IPS-11a (cell line): ENCODE data around the gene ANKFY1.
"Not testable (repeated sequence)": the region's sequence is repeated elsewhere in the genome, so short reads cannot be mapped to it uniquely, and the experiment has no call there.

Experiments used
- H3K4me3 ChIP-seq: one replicate; pipeline ENCODE4 v1.5.1; 2013; ENCODE audit warnings: low read depth, low read length, control low read depth

The ANKFY1 gene

DNA sequence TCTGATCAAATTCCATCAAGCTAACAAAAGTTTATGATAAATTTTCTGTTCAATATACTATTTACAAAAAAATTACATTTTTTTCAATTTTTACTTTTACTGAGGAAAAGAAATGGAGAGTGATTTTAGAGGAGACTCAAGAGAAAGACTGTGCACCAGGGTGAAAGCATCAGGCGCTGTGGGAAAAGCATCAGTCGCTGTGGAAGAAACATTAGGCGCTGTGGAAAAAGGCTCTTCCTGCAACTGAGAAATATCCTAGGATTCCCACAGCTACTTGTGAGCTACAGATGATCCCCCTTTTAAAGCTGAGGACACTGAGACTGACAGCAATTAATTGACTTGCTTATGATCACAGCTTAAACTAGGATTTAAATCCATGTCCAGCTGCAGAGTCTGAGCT, 4.9 kb downstream of the ANKFY1 start:
- no peak overlapping the region for H3K4me3 ChIP-seq

DNA sequence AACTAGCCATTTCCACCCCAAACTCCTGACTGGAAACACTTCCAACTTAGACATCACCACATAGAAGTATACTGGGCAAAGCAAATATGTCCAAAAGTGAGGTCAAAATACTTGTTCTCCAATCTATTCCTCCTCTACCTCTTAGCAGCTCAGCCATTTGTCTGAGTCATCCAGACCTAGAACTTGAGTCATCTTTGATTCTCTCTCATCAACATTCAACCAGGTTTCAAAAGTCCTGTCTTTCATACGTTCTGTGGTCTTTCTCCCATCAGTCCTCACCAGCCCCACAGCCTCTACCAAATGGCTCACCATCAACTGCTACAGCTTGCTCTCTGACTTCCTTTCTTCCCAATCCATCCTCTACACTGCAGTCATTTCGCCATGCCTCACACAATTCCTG, 6.8 kb downstream of the ANKFY1 start:
- H3K4me3 ChIP-seq, result no peak overlapping the region

DNA sequence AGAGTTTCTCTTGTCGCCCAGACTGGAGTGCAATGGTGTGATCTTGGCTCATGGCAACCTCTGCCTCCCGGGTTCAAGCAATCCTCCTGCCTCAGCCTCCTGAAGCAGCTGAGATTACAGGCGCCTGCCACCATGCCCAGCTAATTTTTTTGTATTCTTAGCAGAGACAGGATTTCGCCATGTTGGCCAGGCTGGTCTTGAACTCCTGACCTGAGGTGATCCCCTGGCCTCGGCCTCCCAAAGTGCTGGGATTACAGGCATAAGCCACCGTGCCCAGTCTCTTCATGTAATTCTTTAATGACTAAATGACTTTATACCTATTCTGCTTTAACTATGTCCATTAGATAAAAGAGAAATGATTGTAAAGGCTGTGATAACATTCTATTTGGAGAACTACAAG, 8.5 kb downstream of the ANKFY1 start:
- not testable (repeated sequence) for H3K4me3 ChIP-seq

DNA sequence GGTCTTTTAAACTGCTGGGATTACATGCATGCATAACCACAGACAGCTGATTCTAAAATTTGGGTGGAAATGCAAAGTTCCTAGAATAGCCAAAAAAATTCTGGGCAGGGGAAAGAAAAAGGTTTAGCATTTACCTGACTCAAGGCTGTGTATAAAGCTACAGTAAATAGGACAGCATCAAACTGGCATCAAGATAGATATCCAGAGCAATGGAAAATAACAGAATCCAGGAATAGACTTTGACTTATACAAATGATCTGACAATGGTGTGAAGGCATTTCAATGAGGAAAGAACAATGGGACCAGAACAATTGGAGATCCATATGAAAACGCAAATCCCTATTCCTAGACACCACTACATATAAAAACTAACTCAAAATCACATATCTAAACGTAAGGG, 12.9 kb downstream of the ANKFY1 start:
- H3K4me3 ChIP-seq, result no peak overlapping the region

DNA sequence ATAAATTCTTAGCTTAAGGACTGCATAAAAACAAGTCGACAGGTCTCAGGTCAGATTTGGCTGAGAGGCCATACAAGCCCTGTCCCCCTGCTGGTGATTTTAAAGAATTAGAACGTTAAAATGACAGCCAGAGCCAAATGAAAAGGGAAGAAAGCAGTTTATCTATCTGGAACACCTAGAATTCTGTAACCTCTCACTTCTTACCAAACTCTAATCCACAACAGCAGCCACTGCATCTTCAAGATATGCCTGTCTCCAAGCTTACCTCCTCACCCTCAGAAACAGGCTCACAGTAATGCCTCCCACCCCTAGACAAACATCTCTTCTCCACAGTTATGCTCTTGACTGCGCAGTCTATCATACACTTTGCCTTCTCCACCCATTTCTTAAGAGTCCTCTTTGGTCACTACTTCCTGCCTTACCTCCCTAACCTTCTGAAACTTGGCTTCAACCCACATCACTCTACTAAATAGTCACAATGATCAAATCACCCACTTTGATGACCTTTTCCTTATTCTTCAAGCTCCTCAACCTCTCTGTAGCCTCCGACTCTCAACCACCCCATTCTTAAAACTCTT, 14.2 kb downstream of the ANKFY1 start:
- H3K4me3 ChIP-seq, result no peak overlapping the region

DNA sequence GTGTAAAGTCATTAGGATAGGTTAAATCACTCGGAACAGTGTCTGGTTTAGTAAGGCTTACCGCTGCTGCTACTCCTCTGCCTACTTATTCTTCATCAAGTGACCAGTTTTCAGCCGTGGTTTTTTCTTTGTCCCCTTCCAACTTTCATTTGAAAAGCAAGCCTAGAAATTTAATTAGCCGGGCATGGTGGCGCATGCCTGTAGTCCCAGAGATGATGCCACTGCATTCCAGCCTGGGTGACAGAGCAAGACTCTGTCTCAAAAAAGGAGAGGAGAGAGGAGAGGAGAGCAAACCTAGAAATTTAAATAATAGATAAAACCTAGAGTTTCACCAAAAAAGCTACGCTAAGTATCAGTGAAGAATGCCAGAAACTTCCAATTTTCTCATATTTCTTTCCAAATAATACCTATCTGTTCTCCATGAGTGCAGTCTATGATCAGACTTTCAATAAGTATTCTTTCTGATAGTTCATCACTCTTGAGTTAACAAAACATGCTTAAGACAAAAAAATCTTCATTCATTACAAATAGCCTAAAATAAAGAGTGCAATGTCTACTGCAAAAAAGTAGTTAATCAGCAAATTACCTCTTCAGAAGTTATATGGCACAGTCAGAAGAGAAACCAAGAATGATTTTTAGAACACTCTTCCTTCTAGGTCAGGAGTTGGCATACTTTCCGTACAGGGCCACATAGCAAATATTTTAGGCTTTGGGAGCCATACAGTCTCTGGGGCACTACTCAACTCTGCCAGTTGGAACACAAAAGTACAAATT, 15.1 kb downstream of the ANKFY1 start:
- H3K4me3 ChIP-seq, result no peak overlapping the region

DNA sequence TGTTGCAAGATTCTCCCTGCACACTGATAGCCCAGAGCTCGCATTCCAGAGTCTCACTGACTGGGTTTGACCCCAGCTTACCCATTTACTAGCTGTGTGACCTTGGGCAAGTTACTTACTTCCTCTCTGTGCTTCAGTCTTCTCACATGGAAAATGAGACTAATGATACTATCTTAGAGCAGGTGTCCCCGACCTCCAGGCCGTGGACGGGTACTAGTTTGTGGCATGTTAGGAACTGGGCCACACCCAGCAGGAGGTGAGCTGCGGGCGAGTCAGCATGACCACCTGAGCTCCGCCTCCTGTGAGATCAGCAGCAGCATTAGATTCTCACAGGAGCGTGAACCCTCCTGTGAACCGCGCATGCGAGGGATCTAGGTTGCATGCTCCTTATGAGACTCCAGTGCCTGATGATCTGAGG, 15.8 kb downstream of the ANKFY1 start:
- H3K4me3 ChIP-seq, result no peak overlapping the region

DNA sequence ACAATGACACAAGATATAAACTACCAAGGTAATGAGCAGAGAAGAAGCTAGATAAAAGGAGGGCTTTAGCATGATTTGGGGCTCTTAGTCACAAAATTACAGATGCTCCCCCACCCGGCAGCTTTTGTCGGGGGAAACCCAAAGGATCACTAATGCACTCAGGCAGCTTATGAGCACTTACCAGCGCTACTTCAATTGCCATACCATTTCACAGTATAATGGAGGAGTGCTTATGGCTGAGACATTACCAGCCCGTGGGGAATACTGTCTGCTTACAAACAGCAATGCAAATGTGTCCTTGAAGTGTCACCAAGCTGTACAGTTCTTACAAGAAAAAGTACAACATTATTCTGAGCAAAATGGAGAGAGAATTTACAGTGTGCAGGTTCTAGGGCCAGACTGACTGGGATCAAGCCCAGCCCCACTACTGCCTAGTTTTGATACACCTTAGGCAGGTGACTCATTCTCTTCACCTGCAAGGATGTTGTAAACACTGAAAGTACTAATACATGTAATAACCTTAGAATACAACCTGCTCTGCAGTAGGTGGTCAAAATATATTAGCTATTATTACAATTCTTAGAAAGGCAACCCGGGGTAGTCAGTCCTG, 16.3 kb downstream of the ANKFY1 start:
- no peak overlapping the region for H3K4me3 ChIP-seq

DNA sequence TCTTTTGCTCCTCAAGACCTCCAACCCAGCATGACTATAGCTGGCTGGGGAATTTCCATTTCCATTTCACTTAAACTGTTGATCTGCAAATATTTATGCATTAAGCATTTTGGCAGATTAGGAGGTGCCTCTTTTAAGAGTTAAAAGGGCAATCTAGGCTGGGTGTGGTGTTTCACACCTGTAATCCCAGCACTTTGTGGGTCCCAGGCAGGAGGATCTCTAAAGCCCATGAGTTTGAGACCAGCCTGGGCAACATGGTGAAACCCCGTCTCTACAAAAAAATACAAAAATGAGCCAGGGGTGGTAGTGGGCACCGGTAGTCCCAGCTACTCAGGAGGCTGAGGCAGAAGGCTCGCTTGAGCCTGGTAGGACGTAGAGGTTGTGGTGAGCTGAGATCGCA, 17.1 kb downstream of the ANKFY1 start:
- H3K4me3 ChIP-seq, result no peak overlapping the region

DNA sequence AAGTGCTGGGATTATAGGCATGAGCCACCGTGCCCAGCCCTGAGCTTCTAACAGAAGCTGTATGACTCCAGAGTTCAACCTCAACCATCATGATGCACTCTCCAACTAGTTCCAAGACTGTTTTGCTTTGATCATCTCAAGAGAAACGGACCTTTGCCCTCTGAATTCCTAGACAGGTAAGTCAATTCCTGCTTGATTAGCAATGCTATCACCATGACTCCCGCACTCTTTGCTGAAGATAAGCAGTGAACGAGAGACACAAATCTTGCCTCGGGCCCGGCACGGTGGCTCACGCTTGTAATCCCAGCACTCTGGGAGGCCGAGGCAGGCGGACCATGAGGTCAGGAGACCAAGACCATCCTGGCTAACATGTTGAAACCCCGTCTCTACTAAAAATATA, 22.2 kb downstream of the ANKFY1 start:
- H3K4me3 ChIP-seq, result no peak overlapping the region

DNA sequence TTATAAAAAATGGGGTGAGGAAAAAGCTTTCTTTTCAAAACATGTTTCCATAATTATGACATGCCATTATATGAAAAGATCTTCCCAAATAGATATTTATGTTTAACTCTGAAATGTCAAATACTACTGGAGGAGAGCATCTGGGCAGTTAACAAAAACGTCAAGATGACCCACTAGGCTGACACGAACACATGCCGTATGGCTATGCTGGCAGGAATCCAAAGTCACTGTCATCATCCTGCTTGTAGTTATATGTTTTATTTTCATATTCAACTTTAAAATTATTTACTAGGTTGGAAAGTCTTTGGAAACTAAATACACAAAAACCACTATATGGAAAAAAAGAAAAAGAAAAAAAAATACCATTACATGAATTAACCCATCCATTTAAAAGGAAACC, 27.3 kb downstream of the ANKFY1 start:
- H3K4me3 ChIP-seq, result no peak overlapping the region

DNA sequence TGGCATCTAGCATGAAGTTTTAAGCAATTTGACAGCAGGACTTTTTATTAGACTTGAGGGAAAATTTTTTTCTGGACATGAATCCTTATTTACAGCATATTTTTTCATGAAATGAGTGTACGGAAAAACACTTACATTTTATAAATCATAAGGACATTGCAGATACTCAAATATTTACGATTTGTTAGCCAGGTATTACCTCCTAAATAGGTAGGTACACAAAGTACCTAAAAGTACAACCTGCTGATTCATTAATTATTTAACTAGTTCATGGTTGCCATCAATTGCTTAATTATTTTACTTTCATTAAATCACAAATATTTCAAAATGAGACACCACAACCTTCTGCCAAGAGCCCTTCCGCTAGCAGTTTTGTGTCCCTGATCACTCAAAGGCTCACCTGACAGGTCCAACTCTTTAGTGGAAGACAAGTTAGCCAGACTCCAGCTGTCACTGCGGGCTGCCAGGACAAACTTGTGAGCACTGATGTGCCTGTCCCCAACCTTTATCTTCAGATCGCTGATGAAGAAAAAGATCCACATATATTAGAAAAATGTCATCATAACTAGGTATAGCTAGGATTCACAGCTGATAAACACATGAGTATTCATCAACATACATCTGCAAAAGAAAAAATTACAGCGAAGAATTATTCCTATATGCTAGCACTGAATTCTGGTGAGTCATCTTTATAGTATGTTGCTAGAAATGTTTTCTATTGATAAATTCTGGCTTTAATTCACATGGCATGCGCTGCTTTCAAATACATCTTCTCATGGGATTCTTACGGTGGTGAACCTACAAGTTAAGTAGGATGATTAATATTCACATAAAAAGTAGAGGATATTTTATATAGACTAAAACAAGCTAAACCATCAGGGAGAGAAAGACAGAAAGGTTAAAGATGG, 28.2 kb downstream of the ANKFY1 start:
- no peak overlapping the region for H3K4me3 ChIP-seq

DNA sequence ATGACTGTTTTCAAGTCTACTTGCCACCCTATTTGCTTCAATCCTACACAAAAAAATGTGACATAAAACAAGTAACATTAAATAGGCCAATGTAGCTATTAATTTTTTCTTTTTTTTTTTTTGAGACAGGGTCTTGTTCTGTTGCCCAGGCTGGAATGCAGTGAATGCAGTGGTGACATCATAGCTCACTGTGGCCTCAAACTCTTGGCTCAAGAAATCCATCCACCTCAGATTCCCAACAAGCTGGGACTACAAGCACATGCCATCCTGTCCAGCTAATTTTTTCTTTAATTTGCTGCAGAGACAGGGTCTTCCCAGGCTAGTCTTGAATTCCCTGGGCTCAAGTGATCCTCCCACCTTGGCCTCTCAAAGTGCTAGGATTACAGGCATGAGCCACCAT, 29.4 kb downstream of the ANKFY1 start:
- H3K4me3 ChIP-seq, result no peak overlapping the region

DNA sequence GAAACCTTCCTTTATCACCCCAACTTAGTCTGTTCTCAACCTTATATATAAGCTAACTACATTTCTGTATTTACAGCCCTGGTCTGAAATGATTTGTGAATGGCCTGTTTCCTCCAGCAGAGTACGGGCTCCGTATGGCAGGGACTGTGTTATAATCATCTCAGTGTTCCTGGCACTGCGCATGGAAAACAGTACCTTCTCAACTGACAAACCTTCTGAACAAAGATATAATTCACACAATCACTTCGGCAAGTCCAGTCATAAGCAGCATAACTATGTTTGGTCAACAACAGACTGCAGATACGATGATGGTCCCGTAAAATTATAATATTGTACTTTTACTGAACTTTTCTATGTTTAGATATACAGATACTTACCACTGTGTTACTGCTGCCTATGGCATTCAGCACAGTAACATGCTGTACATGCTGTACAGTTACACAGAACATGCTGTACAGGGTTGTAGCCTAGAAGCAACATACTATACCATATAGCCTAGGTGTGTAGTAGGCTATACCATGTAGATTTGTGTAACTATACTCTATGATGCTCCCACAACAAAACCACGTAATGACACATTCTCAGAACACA, 30.0 kb downstream of the ANKFY1 start:
- H3K4me3 ChIP-seq, result no peak overlapping the region

DNA sequence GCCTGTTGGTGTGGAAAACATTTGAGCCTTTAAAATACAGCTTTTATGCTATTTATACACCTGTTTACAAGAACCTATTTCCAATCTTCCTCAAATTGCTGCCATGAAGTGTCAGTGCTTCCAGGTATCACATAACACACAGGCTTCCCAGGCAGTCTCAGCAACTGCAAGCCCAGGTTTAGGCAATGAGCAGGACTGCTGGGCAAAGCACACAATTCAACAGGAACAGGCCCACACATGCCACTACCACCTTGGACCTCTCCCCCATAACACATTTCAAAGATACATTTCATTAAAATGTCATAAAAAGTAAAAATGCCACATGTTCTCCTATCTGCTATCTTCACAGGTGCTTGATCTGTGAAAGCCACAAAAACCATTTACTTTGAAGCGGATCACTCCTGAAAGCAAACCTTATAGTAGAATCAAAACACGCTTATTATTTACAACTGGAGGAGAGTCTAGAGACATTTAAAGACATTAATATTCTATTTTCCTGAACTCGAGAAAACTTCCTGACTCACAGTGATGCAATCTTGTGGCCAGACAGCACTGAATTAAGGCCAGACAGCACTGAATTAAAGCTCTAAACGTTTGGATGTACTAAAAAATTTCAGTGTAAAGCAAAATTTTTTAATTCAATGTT, 31.5 kb downstream of the ANKFY1 start:
- H3K4me3 ChIP-seq, result no peak overlapping the region

DNA sequence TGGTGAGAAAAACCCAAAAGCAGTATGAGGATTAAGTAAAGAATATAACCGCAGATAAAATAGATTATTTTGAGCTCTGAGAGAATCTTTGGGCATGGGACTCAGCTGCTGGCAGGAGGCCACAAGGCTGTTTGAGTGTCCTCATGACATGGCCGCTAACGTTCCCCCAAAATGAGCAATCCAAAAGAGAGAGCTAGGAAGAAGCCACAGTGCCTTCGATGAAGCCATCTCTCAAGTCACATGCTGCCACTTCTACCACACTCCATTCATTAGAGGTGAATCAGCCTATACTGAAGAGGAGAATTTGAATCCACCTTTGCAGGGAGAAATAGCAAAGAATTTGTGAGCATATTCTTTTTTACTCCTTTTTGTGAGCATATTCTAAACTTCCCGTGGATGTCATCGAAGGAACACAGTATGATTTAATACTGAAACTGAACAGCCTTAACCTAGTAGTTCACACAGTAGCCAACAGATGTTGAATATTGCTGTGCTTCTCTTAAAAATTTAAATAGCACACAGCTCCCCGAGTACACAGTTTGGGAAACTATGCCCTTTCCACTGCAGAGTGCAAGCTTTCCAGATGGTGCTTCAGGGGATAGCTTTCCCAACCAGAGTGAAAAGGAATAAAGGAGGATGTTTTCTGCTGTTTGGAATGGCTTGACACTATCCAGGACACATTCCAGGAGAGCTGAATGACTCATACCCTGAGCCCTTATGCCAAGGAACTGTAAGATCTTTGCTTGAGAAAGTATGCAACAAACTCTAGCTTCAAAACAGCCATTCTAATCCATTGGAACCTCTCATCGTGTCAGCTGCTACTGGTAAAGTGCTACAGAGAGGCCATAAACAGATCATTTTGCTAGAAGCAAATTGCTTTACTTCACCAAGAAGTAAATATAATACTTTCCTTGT, 33.9 kb downstream of the ANKFY1 start:
- no peak overlapping the region for H3K4me3 ChIP-seq

DNA sequence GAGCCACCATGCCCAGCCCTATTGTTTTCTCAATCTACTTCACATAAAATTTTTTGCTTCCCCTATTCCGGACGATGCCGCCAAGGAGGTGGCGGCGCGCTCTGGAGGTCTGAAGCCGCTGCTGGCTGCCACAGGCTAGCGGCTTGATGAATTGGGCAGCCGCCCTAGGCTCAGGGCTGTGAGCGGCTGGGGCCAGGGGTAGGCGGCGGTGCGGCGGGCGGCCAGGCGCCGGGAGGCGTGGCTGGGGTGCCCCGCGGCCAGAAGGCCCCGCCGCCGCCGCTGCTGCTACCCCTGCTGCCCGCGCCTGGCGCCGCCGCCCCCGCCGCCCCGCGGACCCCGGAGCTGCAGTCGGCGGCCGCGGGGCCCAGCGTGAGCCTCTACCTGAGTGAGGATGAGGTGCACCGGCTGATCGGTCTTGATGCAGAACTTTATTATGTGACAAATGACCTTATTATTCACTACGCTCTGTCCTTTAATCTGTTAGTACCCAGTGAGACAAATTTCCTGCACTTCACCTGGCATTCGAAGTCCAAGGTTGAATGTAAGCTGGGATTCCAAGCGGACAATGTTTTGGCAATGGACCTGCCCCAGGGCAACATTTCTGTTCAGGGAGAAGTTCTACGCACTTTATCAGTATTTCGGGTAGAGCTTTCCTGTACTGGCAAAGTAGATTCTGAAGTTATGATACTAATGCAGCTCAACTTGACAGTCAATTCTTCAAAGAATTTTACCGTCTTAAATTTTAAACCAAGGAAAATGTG, 41.7 kb downstream of the ANKFY1 start:
- H3K4me3 ChIP-seq, result no peak overlapping the region

DNA sequence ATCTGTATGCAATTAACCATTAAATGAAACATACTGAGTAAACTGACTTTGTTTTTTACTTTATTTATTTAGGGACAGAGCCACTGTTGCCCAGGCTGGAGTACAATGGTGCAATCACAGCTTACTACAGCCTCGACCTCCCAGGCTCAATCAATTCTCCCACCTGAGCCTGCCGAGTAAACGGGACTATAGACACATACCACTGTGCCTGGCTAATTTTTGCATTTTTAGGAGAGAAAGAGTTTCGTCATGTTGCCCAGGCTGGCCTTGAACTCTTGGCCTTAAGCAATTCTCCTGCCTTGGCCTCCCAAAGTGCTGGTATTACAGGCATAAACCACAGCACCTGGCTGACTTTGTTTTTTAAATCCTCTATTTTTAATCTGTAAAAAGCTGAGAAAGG, 42.6 kb downstream of the ANKFY1 start:
- no peak overlapping the region for H3K4me3 ChIP-seq

DNA sequence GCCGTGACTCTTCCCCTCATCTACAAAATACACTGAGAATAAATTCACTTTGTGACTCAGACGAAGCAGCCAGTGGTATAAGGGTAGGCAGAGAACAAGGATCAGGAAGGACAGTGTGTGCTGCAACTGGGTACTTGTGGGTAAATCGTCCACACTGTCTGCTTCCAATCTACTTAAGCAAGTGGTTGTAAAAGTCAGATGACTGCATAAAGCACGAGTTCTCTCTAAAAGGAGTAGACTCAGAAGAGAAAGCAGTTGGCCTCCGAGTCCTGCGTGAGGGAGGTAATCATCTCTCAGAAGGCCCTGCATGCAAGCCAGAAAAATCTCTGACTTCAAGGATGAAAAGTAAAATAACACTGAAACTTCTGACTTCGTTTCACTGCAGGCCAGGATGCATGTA, 43.1 kb downstream of the ANKFY1 start:
- no peak overlapping the region for H3K4me3 ChIP-seq
